ENCODE data around the gene KBTBD4.

The KBTBD4 gene

DNA sequence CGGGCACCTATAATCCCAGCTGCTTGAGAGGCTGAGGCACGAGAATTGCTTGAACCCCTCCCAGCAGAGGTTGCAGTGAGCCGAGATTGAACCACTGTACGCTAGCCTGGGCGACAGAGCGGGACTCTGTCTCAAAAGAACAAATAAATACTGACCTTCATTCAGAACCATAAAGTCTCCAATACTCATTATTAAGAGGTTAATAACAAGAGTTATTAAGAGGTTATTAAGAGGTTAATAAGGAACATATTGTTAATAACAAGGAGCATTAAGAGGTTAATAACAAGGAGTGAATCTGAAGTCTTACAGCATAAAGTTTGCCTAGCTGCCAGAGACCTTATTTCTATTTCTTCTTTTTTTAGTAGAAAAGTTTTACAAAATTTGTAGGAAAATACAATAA lies 33.5 kb downstream of the KBTBD4 start:
- no peak for FAIRE-seq
- no peak for DNase-seq (ENCODE audit: insufficient read length, low spot score)
- no peak for TF ChIP-seq CTCF (IDR thresholded peaks at IDR 0.05; ENCODE audit: insufficient read depth, missing control alignments)

DNA sequence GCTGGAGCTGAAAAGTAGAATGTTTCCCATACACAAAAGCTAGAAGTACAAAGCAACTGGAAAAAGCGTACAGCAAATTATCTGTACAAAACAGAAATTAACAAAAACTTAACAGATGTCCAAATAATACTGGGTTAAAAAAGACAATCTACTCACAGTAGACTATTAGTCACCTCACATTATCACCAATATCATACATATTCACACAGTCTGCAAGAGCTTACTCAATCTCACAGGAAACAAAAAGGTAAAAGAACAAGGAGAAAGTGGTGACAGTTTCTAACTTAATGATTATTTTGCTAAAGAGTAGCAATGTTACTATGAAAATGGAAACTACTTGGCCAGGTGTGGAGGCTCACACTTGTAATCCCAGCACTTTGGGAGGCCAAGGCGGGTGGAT lies 37.7 kb downstream of the KBTBD4 start:
- no peak for TF ChIP-seq CTCF (IDR thresholded peaks at IDR 0.05; ENCODE audit: insufficient read depth, missing control alignments)
- FAIRE-seq, result no peak
- no peak for DNase-seq (ENCODE audit: insufficient read length, low spot score)

- FAIRE-seq (no peak), DNase-seq (ENCODE audit: insufficient read length, low spot score) (no peak)
- no peak for TF ChIP-seq CTCF (IDR thresholded peaks at IDR 0.05; ENCODE audit: insufficient read depth, missing control alignments)
Observed at GRCh38 chr11:47539681-47540039, 39.1 kb downstream of the KBTBD4 start.

DNA sequence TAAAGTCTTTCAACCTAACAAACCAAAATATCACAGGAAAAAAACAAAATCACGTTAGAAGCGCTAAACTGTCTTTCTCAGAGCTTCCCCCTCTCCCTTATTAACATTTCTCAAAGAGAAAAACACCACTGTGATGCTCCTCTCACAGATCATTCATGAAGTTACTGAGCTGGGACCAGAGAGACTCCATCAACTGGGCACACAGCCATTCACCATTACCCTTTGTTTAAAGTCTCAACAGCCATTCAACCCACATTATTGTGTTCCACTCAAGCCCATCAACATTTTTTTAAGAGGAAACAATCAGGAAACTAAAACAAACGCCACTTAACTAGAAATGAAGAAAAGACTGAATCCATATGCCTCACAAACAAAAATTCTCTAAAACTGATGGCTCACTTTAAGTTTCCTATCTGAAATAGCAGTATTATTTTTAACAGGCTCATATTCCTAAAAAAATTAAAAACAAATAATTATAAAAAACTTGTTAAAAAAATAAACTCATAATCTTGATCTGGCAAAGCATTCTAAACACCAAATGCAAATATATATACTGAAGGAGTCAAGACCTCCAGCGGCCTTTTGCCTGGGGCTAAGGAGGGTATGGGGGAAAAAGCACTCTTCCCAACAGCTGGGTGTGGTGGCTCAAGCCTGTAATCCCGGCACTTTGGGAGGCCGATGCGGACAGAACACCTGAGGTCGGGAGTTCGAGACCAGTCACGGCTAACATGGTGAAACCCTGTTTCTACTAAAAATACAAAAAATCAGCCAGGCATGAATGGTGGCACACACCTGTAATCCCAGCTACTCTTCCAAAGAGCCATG lies 39.8 kb downstream of the KBTBD4 start:
- no peak for TF ChIP-seq CTCF (IDR thresholded peaks at IDR 0.05; ENCODE audit: insufficient read depth, missing control alignments)
- DNase-seq (ENCODE audit: insufficient read length, low spot score) (no peak), FAIRE-seq (no peak)

- no peak for FAIRE-seq
- TF ChIP-seq CTCF (IDR thresholded peaks at IDR 0.05; ENCODE audit: insufficient read depth, missing control alignments), result no peak
- DNase-seq (ENCODE audit: insufficient read length, low spot score), result no peak
Observed at GRCh38 chr11:47536915-47537314, 41.9 kb downstream of the KBTBD4 start.

DNA sequence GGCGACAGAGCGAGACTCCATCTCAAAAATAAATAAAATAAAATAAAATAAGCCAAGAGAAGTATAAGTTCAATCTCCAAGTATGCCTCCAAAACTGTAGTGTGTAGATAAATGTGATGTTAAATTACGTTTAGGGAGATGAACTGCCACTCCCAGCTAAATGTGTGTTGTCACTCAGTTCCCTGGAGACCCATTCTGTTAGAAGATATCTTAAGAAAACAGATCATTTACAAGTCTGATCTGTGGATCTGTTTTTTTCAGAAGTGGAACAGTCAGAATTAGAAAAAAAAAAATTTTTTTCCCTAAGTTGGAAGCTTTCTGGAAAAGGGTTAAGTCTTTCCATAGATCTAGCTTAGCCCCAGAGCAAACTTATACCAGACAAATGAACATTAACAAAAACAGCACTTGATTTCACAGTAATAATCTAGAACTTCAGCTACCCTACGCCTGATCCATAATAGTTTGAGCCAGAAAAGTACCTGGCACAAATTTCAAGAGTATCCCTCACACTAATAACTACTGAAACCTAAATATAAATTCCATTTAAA lies 44.0 kb downstream of the KBTBD4 start:
- no peak for DNase-seq (ENCODE audit: insufficient read length, low spot score)
- FAIRE-seq, result no peak
- TF ChIP-seq CTCF (IDR thresholded peaks at IDR 0.05; ENCODE audit: insufficient read depth, missing control alignments), result no peak

- DNase-seq (ENCODE audit: insufficient read length, low spot score) (no peak), FAIRE-seq (no peak)
- no peak for TF ChIP-seq CTCF (IDR thresholded peaks at IDR 0.05; ENCODE audit: insufficient read depth, missing control alignments)
Observed at GRCh38 chr11:47533690-47534151, 45.0 kb downstream of the KBTBD4 start.

Data from D721Med (cell line).